Activated CD8-positive, alpha-beta memory T cell treated with anti-CD3 and anti-CD28 coated beads for 4 hours (primary cell): ENCODE results near the gene VWA8.

Experiments
- DNase-seq, 2 donors: peaks; one replicate each; pipeline ENCODE4 v3.0.0-alpha.2; 2020; ENCODE audit warnings: low read depth in 2 of 2

Gene VWA8

DNA sequence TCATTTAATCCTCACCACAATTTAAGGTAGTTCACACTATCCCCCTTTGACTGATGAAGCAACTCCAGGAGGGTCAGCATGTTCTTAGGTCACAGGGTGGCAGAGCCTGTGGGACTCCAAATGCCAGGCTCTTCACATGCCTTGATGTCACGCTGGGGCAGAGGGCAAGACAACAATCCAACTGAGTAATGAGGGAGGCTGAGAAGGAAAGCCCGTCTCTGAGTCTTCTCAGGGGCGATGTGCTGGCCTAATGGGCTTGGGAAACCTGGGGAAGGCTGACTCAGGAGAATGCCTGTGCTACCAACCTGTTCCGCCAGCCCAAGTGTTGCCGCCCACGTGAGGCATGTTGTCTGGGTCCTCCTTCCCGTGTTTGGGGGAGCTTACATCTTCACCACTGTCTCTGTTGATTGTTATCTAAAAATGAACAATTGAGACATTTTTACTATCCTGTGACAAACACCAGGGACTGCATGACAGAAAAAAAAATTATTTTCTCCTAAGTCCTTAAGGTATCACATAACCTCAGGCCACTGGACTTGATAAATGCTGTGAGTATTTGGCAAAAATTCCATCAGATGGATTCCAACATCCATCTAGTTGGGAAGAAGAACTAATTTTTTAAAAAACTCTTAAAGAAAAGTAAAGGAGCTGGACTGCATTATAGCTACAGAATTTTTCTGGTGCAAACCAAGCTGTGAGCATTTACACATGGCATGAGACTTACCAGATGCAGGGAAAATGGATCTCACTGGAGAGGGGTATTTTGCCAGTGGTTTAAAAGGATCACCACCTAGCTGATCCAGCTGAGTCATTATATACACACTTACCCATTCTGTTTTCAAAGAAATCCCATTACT, 346.0 kb downstream of the VWA8 start:
- no peak for DNase-seq

DNA sequence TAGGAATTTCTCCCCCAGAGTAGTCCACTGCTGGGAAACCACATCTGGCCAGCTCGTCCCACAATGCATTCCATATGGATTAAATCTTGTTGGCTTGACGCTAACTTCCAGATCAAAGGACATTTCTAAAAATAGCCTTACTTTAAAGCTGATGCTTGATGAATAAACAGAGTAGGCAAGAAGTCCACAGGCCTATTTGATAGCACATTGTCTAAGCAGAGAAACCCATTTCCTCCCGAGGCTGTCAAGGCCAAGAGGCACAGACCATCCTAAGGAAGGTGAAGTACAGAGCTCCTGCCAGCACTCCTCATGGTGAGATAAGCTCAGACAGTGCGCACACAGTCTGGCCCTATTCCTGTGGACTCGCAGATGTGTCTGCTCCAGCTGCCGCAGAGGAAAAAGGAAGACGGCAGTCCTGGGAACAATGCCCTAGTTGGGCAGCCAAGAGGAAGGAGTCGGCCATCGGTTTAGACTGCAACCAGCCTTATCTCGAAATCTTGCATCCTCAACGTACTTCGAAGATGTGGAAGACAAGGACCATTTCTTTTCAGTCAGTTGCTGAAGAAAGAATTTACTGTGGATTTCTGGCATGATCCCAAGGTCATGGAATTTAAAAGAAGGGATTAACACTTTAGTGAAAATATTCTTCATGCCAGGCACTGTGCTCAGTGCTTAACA, 346.8 kb downstream of the VWA8 start:
- DNase-seq: no peak

DNA sequence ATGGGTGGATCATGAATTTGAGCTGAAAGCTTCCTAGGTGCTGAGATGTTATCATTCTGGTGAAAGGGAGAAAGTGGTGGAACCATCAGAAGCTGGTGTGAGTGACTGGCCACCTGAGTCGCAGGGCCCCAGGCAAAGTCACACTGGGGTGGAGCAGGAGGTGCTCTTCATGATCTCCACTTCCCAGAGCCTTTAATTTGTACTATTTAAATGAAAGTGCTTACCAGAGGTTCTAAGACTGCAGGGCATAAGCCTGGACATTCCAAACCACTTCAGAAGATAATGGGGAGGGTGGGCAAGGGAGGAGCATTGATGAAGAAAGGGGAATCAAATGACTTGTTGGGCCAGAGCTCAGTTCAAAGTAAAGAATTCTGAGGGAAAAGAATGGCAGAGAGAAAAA, 347.4 kb downstream of the VWA8 start:
- no peak for DNase-seq

DNA sequence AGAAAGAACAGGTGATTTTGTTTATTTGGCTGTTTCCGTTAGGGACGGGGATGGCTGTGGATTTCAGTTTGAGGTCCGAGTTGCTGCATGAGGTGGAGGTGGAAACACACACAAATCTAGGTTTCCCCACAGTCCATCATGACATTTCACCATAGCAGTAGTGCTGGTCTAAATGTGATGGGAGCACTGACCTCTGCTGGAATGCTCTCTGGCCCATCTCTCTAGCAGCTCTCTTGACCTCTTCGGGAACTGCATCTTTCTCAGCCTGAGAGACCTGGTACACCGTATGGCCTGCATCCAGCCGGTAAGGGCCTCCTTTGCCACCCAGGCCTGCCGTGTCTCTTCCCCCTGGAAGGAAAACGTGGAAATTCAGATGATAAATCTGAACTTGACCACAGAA, 349.5 kb downstream of the VWA8 start:
- no peak for DNase-seq

DNA sequence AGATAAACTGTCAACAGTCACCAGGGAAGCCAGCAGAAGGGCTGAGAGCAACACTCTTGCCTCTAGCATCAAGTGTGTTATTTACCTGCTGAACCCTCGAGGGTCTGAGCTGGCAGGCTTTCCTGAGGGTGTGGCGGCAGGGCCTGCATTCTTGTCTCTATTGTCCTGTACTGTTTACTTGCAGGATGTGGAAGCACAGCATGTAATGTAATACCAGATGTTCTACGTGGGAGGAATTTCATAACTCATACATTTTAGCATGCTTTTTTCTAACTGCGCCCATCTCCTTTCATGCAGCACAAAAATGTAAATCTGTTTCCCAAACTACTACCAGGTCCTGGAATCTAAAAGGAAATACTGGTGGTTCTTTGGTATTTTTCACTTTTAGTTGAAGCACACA, 350.5 kb downstream of the VWA8 start:
- no peak for DNase-seq

DNA sequence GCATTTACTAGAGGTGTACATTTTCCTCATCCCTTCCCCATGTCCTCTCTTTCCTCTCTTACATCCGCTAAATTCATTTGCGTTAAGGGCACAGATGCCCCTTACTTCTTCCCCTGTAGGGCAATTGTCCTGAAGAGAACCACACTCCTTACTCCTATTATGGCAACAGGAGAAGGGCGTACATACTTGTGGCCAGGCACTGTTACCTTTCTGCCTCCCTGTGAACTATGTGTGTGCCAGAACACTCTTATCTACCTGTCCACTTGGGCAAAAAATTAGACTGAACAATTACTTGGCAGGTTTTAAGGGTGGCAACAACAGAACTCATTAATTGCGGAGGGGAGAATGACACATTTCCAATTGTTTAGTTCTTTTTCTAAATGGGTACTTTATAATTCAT, 351.1 kb downstream of the VWA8 start:
- DNase-seq: no peak

DNA sequence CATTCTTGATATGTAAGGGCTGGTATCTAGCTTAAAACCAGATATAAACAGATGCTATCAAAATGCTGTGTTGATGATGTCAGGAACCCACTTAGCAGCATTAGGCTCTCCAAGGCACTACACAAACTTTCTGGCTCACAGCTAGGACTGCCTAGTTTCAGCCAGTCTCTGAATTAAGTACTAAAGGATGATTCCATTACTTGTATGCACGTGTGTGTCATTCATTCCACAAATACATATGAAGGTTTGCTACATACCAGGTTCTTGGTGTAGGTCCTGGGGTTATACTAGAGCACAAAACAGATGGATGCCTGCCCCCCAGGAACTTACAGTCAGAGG, 352.1 kb downstream of the VWA8 start:
- DNase-seq: no peak

DNA sequence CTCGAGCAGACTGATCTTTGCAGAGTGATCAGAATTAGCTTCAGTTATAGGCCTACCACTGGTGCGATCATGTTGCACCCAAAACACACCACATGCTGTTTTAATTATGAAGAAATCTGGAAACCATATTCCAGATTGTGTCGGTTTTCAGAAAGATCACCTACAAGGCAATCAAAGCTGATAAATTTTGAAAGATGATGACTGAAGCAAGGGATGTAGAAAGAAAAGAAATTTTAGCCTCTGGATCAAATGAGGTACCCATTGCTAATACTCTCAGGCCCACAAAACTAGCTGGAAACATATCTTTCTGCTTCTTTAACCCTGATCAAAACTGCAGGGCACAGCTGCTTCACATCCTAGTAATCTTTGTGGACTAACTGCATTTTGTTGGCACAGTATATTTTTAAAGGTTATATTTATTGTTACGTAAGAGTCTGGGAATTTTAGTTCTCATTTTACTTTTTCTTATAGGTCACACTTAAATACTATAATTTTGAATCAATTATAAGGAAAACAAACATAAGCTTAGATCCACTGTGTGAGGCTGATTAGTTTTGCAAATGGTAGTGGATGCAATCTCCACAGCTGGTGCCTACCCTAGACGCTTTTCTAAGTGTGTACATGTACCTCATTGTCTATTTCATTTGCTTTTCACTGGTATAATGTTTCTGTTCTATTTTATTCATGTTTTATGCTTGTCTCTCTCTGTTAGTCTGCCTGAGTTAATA, 352.6 kb downstream of the VWA8 start:
- no peak for DNase-seq

DNA sequence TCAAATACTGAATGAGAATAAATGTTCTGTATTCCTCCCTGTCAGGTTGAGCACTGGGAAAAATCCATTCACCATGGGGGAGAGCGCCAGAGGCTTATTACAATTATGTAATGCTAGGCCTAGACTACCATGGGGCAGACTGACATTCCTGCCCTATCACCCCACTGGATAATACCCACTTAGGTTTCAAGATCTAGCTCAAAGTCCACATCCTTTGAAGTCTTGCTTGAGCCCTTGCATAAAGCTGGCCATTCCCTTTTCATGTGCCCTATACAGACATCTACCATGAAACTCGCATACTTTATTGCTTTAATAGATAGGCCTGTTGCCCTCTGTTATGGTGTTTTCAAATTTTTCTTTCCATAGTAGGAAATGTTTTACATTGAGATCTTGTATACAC, 354.3 kb downstream of the VWA8 start:
- no peak for DNase-seq

DNA sequence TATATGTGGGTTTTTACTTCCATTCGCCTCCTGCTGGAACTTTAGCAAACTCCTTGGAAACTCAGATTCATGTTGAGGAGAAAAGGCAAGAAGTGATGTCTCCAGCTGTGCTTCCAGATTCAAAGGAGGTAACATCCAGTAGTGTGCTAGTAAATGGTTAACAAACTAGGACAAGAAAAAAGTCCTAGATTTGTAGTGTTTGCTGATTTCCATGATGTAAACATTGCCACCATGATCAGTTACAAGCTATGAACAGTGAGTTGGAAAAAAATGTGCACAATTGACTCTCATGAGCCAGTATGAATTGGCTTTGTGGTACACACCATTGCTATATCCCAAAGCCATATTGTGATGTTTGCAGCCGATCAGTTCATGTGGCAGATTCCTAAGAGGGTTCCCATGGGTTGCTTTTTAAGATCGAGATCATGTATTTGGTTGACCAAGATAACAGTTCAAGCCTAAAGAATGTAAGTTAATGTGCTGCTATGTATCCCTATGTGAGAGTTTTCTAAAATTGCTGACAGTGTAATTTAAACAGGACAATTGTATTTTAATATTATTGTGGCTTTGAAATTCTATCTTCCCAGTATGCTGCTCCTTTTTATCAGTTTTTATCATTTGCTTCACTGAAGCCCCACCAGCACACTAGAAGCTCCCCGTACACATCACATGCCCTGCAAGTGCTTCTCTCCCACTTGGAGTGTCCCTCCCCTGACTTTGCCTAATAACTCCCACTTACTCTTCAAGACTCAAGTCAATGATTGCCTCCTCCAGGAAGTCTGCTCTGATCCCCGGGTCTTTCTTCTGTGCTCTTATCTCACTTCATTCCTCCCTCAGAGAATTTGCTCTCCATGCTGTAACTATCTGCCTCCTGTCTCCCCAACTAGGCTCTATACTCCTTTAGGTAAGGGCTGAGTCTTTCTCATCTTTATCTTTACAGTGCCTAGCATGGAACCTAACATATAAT, 355.3 kb downstream of the VWA8 start:
- DNase-seq: no peak

DNA sequence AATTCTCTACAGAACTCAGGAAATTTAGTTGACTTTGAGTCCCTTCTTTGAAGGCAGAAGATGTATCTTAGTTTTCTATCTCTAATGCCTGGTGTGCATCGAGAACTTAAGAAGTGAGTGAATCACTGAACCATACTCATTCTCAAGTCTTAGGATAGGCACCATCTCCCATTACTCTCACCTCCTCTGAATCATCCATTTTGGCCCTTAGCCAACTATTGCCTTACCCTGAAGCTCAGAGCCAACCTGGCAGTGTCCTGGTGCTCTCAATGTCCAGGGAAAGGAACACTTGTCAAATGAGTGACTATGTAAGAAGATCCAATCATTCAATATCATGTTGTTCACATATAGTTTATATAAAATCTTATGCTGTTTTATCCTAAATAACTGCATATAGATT, 357.0 kb downstream of the VWA8 start:
- DNase-seq: no peak

DNA sequence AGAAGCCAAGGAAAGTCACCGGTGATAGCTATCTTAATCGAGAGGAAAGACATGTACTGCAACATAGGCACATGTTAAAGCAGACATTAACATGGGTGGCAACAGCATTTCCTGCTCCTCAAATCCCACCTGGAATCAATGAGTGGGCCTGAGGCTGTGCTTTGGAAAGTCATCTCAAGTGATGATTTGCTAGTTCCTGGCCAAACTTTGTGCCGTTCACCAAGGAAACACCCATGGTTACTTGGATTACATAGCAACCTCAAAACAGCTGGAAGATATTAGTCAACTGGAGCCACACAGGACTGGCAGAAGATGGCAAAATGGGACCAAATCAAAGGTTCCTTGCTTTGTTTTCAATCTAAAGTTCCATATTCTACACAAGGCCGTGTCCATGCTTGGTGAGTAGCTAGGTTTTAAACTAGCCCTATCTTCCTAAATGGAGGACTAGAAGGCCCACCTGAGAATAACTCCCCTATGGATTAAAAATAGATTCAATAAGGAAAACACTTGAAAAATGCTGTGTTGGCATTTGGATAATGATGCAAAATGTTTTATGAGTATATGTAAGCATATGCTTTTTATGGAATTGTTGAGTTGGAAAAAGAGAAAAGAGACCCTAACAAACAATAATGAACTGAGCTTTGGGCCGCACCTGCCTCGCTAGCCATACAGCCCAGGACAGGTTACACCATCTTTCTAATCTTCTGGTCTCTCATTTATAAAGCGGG, 359.0 kb downstream of the VWA8 start:
- no peak for DNase-seq

DNA sequence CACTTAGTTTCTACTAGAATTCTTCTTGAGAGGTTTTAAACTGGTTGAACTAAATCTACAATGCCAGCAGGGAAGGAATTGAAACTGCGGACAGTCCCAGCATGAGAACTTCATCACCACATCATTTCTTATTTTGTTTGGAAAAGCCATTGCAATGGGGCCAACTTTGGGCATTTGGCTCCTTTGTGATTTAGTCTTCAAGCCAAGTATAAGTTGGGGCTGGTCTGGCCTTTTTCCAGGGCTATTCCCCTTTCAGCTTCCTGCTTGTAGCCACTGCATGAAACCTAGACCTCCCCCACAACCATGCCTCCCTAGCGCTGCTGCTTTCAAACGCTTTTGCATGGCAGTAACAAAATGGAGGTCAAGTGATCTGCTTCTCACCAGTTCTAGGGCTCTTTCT, 361.3 kb downstream of the VWA8 start:
- no peak for DNase-seq

DNA sequence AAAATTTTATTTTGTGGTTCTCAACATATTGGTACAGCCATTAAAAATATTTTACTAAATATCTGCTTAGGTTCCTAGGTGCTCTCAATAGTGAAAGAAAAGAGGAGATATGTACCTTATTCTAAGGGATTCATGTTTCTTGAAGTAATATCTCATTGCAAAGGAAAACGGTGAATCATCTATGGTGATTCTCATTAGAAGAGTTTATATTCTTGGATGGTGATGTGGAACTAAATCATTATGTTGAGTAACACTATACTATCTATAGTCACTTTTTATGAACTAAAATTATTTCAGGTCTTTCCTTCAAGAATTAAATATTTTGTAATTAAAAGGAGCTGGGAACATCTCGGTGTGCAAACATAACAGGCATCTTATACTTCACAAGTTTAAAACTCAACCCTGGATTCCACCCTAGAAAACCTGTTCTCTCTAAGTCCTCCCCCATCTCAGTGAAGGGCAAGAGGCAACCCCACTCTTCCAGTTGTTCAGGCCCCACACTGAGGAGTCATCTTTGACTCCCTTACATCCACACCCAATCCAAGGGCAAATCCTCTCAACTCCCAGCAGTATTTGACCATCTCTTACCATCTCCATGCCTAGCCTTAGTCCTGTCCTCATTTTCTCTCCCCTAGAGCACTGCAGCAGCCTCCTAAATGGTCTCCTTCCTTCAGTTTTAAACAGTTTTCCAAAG, 363.4 kb downstream of the VWA8 start:
- no peak for DNase-seq

DNA sequence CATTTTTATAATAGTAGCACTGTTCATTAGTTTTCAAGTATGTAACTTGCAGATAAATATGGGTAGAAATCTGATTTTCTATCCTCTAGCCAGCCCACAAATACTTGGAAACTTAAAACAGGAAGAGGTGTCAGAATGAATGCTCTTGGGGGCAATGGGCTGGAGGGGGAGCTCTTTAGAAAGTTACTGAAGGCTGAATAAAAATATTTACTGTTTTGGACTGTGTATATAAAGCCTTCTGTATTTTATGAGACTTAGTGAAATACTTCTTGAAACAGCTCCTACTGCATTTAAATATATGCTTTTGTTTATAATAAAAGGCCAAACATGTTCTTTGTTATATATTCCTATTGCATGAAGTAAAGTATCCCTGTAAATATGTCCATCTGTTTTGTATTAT, 364.7 kb downstream of the VWA8 start:
- no peak for DNase-seq

DNA sequence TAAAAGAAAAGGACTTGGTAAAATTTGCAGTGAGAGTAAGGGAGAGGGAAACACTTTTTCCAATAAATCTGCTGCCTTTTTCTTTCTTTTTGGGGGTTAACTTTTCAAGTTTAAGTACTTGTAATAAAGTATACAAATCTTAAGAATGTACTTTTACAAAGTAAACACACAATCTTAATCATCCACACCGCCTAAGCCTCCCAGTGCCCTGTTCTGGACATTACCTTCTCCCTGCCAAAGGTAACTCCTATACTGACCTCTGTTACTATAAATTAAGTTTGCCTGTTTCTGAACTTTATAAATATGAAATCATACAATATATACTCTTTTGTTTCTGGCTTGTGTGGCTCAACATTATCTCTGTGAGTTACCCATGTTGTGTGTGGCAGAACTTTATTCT, 365.6 kb downstream of the VWA8 start:
- no peak for DNase-seq

DNA sequence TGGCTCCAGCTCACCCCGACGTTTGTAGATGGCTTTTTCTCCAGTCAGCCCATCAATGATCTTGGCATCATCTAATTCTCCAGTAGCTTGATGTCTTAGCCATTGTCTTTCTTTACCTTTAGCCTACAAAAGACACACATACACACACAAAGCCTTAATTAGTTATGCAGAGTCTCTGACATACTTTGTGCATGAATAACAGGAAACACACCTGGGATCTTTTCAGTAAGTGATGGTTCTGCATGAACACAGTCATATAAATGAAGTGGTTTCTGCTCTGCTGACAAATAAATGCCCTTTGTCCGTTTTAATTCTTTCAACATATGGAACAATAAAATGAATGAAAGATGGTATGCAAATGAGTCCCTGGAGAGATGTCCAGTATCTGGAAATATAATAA, 370.3 kb downstream of the VWA8 start:
- DNase-seq: no peak

DNA sequence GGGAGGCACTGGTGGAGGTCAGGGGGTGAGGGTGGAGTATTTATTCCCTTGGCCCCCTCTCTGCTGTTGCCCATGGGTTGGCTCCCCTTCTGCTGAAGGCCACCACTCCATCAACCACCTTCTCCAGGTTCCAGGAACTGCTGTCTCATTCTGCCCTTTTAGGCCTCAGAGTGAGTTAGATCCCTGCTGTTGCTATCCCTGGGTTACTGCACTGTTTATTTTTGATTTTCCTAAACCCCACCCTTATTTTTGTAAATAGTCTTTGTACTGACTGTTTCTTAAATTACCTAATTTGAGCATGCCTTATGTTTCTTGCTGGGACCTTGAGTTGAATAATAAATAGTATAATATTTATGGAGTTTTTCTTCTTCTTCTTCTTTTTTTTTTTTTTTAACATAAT, 370.8 kb downstream of the VWA8 start:
- no peak for DNase-seq

DNA sequence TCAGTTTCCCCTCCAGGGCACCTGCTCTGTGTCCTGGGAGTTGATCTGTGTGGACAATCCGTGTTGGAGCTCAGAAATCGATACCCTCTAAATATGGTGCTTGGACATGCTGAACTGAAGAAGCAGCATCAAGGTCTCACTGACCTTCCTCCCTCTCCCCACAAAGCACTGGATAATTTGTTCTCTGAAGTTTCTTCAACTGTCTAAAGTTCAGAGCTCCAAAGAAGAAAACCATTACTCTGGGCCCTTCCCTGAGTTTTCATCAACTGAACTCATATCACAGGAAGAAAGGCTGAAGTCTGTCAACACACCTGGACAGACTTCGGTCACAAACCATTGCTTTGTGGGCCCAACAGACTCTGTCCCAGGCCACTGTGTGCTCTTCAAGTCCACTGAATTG, 371.5 kb downstream of the VWA8 start:
- no peak for DNase-seq

DNA sequence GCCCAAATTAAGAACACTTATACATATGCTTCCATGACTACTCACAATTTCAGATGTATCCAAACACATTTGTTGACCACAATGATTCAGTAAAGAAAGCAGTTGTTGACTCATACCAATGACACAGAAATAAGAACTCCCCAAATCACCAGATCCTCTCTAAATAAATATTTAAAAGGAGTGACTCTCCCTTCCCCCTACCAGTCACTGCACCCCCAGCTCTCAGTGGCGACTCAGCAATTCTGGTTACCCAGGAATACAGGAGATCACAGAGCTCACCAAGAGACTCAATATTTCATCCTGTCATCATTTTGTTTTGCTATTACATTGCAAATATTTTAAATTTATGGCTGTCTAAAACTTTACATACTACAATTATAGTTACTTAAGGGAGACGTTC, 372.0 kb downstream of the VWA8 start:
- DNase-seq: no peak

DNA sequence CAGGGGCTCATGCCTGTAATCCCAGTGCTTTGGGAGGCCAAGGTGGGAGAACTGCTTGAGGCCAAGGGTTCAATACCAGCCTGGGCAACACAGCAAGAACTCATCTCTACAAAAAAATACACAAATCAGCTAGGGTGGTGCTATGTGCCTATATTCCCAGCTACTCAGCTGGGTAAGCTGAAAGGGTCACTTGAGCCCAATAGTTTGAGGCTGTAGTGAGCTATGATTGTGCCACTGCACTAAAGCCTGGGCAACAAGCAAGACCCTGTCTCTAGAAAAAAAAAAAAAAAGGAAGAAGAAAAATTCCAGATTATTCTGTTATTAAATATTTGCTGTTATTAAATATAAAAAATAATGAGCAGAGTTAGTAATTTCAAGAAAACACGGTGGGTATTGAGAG, 372.5 kb downstream of the VWA8 start:
- DNase-seq: no peak
